Gastrocnemius medialis (tissue), 4 donors: ENCODE data around the gene CETN3. TPM values are rescaled to one million over a fixed set of nuclear protein-coding genes. Genes with fewer than 3 reads are reported as not detected.

Source experiments
- ATAC-seq, 2 donors: fragments of 150-250 bp; one replicate each; pipeline ENCODE4 v1.9.1; 2016
- DNase-seq, 2 donors: peaks; one replicate each; pipeline ENCODE4 v3.0.0-alpha.2; 2019
- H3K27ac ChIP-seq, 4 donors: fragments of 200-600 bp; sonication (generic); 1 replicate in 1 of 4; 2 replicates in 3 of 4; pipeline ENCODE4 v1.5.1; 2016 to 2018; ENCODE audit warnings: mild to moderate bottlenecking in 2 of 4, moderate library complexity in 1 of 4
- H3K27me3 ChIP-seq, 3 donors: fragments of 200-600 bp; sonication (generic) in 2 of 3; 1 replicate in 1 of 3; 2 replicates in 2 of 3; pipeline versions ENCODE4 v1.5.1 to v1.6.0; 2016 to 2019; ENCODE audit warnings: mild to moderate bottlenecking in 1 of 3, moderate library complexity in 1 of 3
- H3K36me3 ChIP-seq, 2 donors: fragments of 200-600 bp; sonication (generic) in 1 of 2; one replicate each; pipeline ENCODE4 v1.5.1; 2017 to 2018
- H3K4me1 ChIP-seq, 2 donors: fragments of 200-600 bp; sonication (generic) in 1 of 2; one replicate each; pipeline ENCODE4 v1.5.1; 2016 to 2017; ENCODE audit warnings: mild to moderate bottlenecking in 2 of 2
- H3K4me3 ChIP-seq, 4 donors: fragments of 200-600 bp; sonication (generic) in 3 of 4; 1 replicate in 1 of 4; 2 replicates in 3 of 4; pipeline ENCODE4 v1.5.1; 2016 to 2019; ENCODE audit warnings: mild to moderate bottlenecking in 2 of 4
- H3K9me3 ChIP-seq, 3 donors: fragments of 200-600 bp; sonication (generic) in 2 of 3; 1 replicate in 1 of 3; 2 replicates in 2 of 3; pipeline ENCODE4 v1.5.1; 2016 to 2019
- CTCF ChIP-seq, 5 experiments: fragments of 450-650 bp in 3 of 5; fragments of 200-600 bp in 2 of 5; sonication (generic) in 2 of 5; IDR thresholded peaks in 4 of 5; conservative IDR thresholded peaks in 1 of 5; 1 replicate in 4 of 5; 2 replicates in 1 of 5; pipeline ENCODE4 v1.5.1; 2016 to 2019; ENCODE audit warnings: antibody characterized with exemption in 5 of 5, mild to moderate bottlenecking in 3 of 5, moderate library complexity in 3 of 5
- POLR2A ChIP-seq, 2 donors: fragments of 450-650 bp; IDR thresholded peaks; one replicate each; pipeline ENCODE4 v1.6.1; 2017; ENCODE audit warnings: antibody characterized with exemption in 2 of 2, mild to moderate bottlenecking in 2 of 2, moderate library complexity in 2 of 2
- in situ Hi-C, 4 donors: fragments of 200-750 bp; cut with MboI; loops; one replicate each; pipeline versions ENCODE4 v1.15.0 to v1.8.0; 2017; ENCODE audit warnings: low sequenced_read_pairs in 4 of 4
- intact Hi-C: fragments of 100-400 bp; cut with DNase I; formaldehyde crosslinking; loops from one replicate; pipeline ENCODE4 v1.15.1; 2023; ENCODE audit warnings: low total_unique reads
- total RNA-seq, 4 donors: library from RNA; depleted of rRNA; stranded (reverse); fragments of >200 nt; gene quantifications; one replicate each; pipeline versions ENCODE4 v1.1.0 to v1.2.3, GENCODE V29; 2016

Gene CETN3
- total RNA-seq, 4 donors from 2014 or later, result 1.4 to 4.9 (median 3.2) TPM

DNA sequence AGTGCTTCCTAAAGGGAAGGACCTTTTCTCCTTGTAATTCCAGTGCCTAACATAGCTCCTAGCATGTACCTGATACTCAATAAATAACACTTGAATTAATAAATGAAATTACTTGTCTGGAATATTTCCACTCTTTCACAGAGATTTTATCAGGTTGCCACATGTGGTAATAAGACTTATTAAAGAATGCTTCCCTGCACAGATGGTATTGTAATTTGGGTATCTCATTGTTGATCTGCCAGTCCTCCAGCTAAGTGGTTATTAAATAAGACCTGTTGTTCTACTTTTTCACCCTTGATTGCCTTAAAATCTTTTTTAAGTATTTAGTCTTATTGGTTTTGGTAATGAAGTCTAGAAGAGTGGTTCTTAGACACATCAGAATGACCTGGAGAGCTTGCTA is 28.1 kb upstream of the CETN3 start:
- Histone ChIP-seq H3K27me3 (no peaks in the 10 kb centered on the region), H3K4me3 (no peak overlapping the region), H3K9me3 (no peaks in the 10 kb centered on the region), H3K27ac (no peak overlapping the region), H3K4me1 (no peaks in the 10 kb centered on the region), H3K36me3 (no peaks in the 10 kb centered on the region)
- TF ChIP-seq POLR2A (IDR thresholded peaks at IDR 0.05), result no peak
- no peak for ATAC-seq
- in situ Hi-C loops, result loop anchor here in 3 of 4 donors (5.0 to 25.0 kb wide), 3 partner anchors 95 to 350 kb away; no protein-coding TSS in a partner anchor
- intact Hi-C loops, result loop anchor here (5.0 kb wide), 1 partner anchor 345 kb away; no protein-coding TSS in a partner anchor
- DNase-seq, result no peak

GRCh38 chr5:90434116-90434714 is 24.7 kb upstream of the CETN3 start:
- intact Hi-C loops (no loop called here), in situ Hi-C loops (loop anchor here in 3 of 4 donors (10.0 to 25.0 kb wide), 2 partner anchors 351 to 353 kb away; no protein-coding TSS in a partner anchor)
- ATAC-seq, result no peak

GRCh38 chr5:90424245-90424644 is 14.7 kb upstream of the CETN3 start:
- H3K36me3 ChIP-seq, result no peaks in the 10 kb centered on the region
- DNase-seq, result no peak
- TF ChIP-seq CTCF (IDR thresholded peaks at IDR 0.05 in 4 of 5, conservative IDR thresholded peaks at IDR 0.05 in 1 of 5) (no peak), POLR2A (IDR thresholded peaks at IDR 0.05) (no peak)
- no peaks in the 10 kb centered on the region for H3K9me3 ChIP-seq
- no peaks in the 10 kb centered on the region for H3K27me3 ChIP-seq
- intact Hi-C loops, result no loop called here
- no peak overlapping the region for H3K4me3 ChIP-seq
- in situ Hi-C loops, result loop anchor here in 3 of 4 donors (25.0 kb wide), 3 partner anchors 113 to 1712 kb away; partner anchors contain the start of genes ARRDC3 (in 1 of the 3) and LYSMD3 (in 1 of the 3)
- ATAC-seq, result no peak
- no peaks in the 10 kb centered on the region for H3K4me1 ChIP-seq
- no peak overlapping the region for H3K27ac ChIP-seq

More at GRCh38 chr5:90434116-90434714, 24.7 kb upstream of the CETN3 start:
- H3K36me3 ChIP-seq, result no peaks in the 10 kb centered on the region
- H3K27ac ChIP-seq, result no peak overlapping the region
- H3K9me3 ChIP-seq, result no peaks in the 10 kb centered on the region
- no peaks in the 10 kb centered on the region for H3K27me3 ChIP-seq
- DNase-seq, result no peak
- no peaks in the 10 kb centered on the region for H3K4me1 ChIP-seq
- TF ChIP-seq CTCF (IDR thresholded peaks at IDR 0.05 in 4 of 5, conservative IDR thresholded peaks at IDR 0.05 in 1 of 5), result peak in 3 of 5 experiments; percentile 16 to 56 (median 40)
- TF ChIP-seq POLR2A (IDR thresholded peaks at IDR 0.05), result no peak
- no peak overlapping the region for H3K4me3 ChIP-seq

DNA sequence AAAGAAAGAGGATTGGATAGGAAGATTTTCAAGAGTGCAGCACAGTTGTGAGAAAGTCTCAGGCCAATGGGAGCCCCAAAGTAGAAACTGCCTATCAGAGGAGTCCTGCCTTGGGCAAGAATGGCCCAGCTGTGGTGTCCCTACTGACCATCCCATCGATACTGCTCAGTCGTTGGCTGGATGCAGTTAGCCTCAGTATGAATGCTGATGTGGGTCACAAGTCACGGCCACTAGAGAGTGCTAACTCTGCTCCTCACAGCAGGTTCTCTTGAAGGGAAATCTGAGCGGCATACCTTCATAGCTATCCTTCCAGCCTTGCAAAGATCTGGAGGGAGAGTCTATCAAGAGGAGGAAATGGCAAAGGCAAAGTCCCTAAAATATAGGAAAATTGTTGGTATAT is 11.6 kb upstream of the CETN3 start:
- in situ Hi-C loops, result loop anchor here in 3 of 4 donors (25.0 kb wide), 3 partner anchors 116 to 1709 kb away; partner anchors contain the start of genes ARRDC3 (in 1 of the 3) and LYSMD3 (in 1 of the 3)

More for the DNA sequence above, 11.6 kb upstream of the CETN3 start:
- DNase-seq (no peak), ATAC-seq (no peak)
- Histone ChIP-seq H3K4me3 (no peak overlapping the region), H3K9me3 (no peaks in the 10 kb centered on the region), H3K27ac (no peak overlapping the region), H3K36me3 (no peaks in the 10 kb centered on the region), H3K27me3 (no peaks in the 10 kb centered on the region), H3K4me1 (no peaks in the 10 kb centered on the region)
- TF ChIP-seq POLR2A (IDR thresholded peaks at IDR 0.05) (no peak), CTCF (IDR thresholded peaks at IDR 0.05 in 4 of 5, conservative IDR thresholded peaks at IDR 0.05 in 1 of 5) (no peak)
- intact Hi-C loops, result no loop called here
